Endothelial cell (in vitro differentiated cells): ENCODE measurements around the gene ACVRL1. TPM values are rescaled to one million over a fixed set of nuclear protein-coding genes. Genes with fewer than 3 reads are reported as not detected.

Source experiments
- DNase-seq: peaks from one replicate; pipeline ENCODE4 v3.0.0; 2021; ENCODE audit warnings: low spot score
- H3K27ac Mint-ChIP-seq: one replicate; pipeline ENCODE4 v1.8.0; 2021; ENCODE audit warnings: mixed read lengths, inconsistent platforms; ENCODE audit not compliant: unreplicated experiment
- H3K27me3 Mint-ChIP-seq: one replicate; pipeline ENCODE4 v1.8.0; 2021; ENCODE audit warnings: mild to moderate bottlenecking, moderate library complexity, mixed read lengths, inconsistent platforms; ENCODE audit not compliant: unreplicated experiment
- H3K36me3 Mint-ChIP-seq: one replicate; pipeline ENCODE4 v1.8.0; 2021; ENCODE audit warnings: mild to moderate bottlenecking, low read depth, mixed read lengths, inconsistent platforms; ENCODE audit not compliant: unreplicated experiment
- H3K4me1 Mint-ChIP-seq: one replicate; pipeline ENCODE4 v1.8.0; 2021; ENCODE audit warnings: mild to moderate bottlenecking, mixed read lengths, inconsistent platforms; ENCODE audit not compliant: unreplicated experiment
- H3K4me3 Mint-ChIP-seq: one replicate; pipeline ENCODE4 v1.8.0; 2021; ENCODE audit warnings: mild to moderate bottlenecking, mixed read lengths, inconsistent platforms; ENCODE audit not compliant: unreplicated experiment
- H3K9me3 Mint-ChIP-seq: one replicate; pipeline ENCODE4 v1.8.0; 2021; ENCODE audit warnings: mixed read lengths, inconsistent platforms; ENCODE audit not compliant: unreplicated experiment
- CTCF ChIP-seq: fragments of 200-600 bp; sonication (generic); IDR thresholded peaks from one replicate; pipeline ENCODE4 v1.5.0; 2021; ENCODE audit warnings: antibody characterized with exemption; ENCODE audit not compliant: unreplicated experiment
- total RNA-seq: library from RNA; stranded (reverse); fragmentation: NEBNext Ultra II Directional; extraction: Animal tissue kit (Norgen Biotek cat#: 25700); gene quantifications from one replicate; pipeline ENCODE4 v1.2.1, GENCODE V29; 2021; ENCODE audit not compliant: unreplicated experiment

Gene ACVRL1
- total RNA-seq, 1 donor from 2014 or later: 395 TPM

- Mint-ChIP-seq H3K9me3 (no peaks in the 10 kb centered on the region), H3K27me3 (no peaks in the 10 kb centered on the region), H3K4me1 (peaks cover 35% of the 10 kb centered on the region), H3K4me3 (no peak overlapping the region), H3K36me3 (peaks cover 9% of the 10 kb centered on the region), H3K27ac (no peak overlapping the region)
- no peak for TF ChIP-seq CTCF
- no peak for DNase-seq
Observed at GRCh38 chr12:51969643-51970042, 62.3 kb downstream of the ACVRL1 start.

- DNase-seq: peak; percentile 46
- peak; percentile 71 for TF ChIP-seq CTCF
- H3K4me3 Mint-ChIP-seq: no peak overlapping the region
- H3K27ac Mint-ChIP-seq: no peak overlapping the region
- H3K9me3 Mint-ChIP-seq: no peaks in the 10 kb centered on the region
- peaks cover 8% of the 10 kb centered on the region for H3K36me3 Mint-ChIP-seq
- H3K4me1 Mint-ChIP-seq: peaks cover 49% of the 10 kb centered on the region
- H3K27me3 Mint-ChIP-seq: no peaks in the 10 kb centered on the region
Observed at GRCh38 chr12:51970904-51971646, 63.8 kb downstream of the ACVRL1 start.

GRCh38 chr12:51971679-51972421, 64.5 kb downstream of the ACVRL1 start:
- TF ChIP-seq CTCF: no peak
- Mint-ChIP-seq H3K27ac (no peak overlapping the region), H3K4me1 (peaks cover 56% of the 10 kb centered on the region), H3K27me3 (no peaks in the 10 kb centered on the region), H3K4me3 (peak overlapping the region; percentile 63), H3K9me3 (no peaks in the 10 kb centered on the region), H3K36me3 (peaks cover 16% of the 10 kb centered on the region)
- DNase-seq: no peak

- H3K4me1 Mint-ChIP-seq: peaks cover 57% of the 10 kb centered on the region
- peak overlapping the region; percentile 83 for H3K27ac Mint-ChIP-seq
- peaks cover 18% of the 10 kb centered on the region for H3K36me3 Mint-ChIP-seq
- no peaks in the 10 kb centered on the region for H3K9me3 Mint-ChIP-seq
- TF ChIP-seq CTCF: no peak
- no peaks in the 10 kb centered on the region for H3K27me3 Mint-ChIP-seq
- no peak overlapping the region for H3K4me3 Mint-ChIP-seq
- DNase-seq: no peak
Observed at GRCh38 chr12:51972422-51972812, 65.1 kb downstream of the ACVRL1 start.

- Mint-ChIP-seq H3K27ac (peak overlapping the region; percentile 83), H3K27me3 (no peaks in the 10 kb centered on the region), H3K4me1 (peaks cover 57% of the 10 kb centered on the region), H3K9me3 (no peaks in the 10 kb centered on the region), H3K4me3 (no peak overlapping the region), H3K36me3 (peaks cover 18% of the 10 kb centered on the region)
- no peak for TF ChIP-seq CTCF
- DNase-seq: no peak
Observed at GRCh38 chr12:51972849-51973273, 65.6 kb downstream of the ACVRL1 start.
